COLO829 (cell line): ENCODE data around the gene PLXND1.
"Not testable (repeated sequence)": the region's sequence is repeated elsewhere in the genome, so short reads cannot be mapped to it uniquely, and the experiment has no call there.

ENCODE experiments used
- DNase-seq: peaks from one replicate; pipeline ENCODE4 v3.0.0; 2012; ENCODE audit warnings: low spot score

The PLXND1 gene

GRCh38 chr3:129606636-129607390 lies at the start of gene PLXND1:
PLXND1 (minus strand) TSS chr3:129606676; CDS start chr3:129606639, 37 bp downstream.
- DNase-seq: peak; percentile 49

GRCh38 chr3:129655291-129655700 lies 48.8 kb upstream of the PLXND1 start:
- no peak for DNase-seq

- DNase-seq: no peak
Measured at GRCh38 chr3:129654131-129654530, 47.7 kb upstream of the PLXND1 start.

- DNase-seq: no peak
Measured at GRCh38 chr3:129653019-129653418, 46.5 kb upstream of the PLXND1 start.

- DNase-seq: peak; percentile 92
Measured at GRCh38 chr3:129651435-129652202, 45.1 kb upstream of the PLXND1 start.

GRCh38 chr3:129650256-129650872 lies 43.9 kb upstream of the PLXND1 start:
- DNase-seq: peak; percentile 61

GRCh38 chr3:129648391-129648790 lies 41.9 kb upstream of the PLXND1 start:
- DNase-seq: no peak

- no peak for DNase-seq
Measured at GRCh38 chr3:129645286-129645685, 38.8 kb upstream of the PLXND1 start.

- no peak for DNase-seq
Measured at GRCh38 chr3:129644836-129645235, 38.4 kb upstream of the PLXND1 start.

GRCh38 chr3:129641567-129642260 lies 35.2 kb upstream of the PLXND1 start:
- DNase-seq: not testable (repeated sequence)

GRCh38 chr3:129640985-129641384 lies 34.5 kb upstream of the PLXND1 start:
- not testable (repeated sequence) for DNase-seq

GRCh38 chr3:129638481-129638880 lies 32.0 kb upstream of the PLXND1 start:
- no peak for DNase-seq

GRCh38 chr3:129636082-129636481 lies 29.6 kb upstream of the PLXND1 start:
- no peak for DNase-seq

- no peak for DNase-seq
Measured at GRCh38 chr3:129635656-129636055, 29.2 kb upstream of the PLXND1 start.

- DNase-seq: no peak
Measured at GRCh38 chr3:129633751-129634481, 27.4 kb upstream of the PLXND1 start.

- DNase-seq: no peak
Measured at GRCh38 chr3:129632977-129633376, 26.5 kb upstream of the PLXND1 start.

- DNase-seq: no peak
Measured at GRCh38 chr3:129632556-129632955, 26.1 kb upstream of the PLXND1 start.

- DNase-seq: no peak
Measured at GRCh38 chr3:129632056-129632455, 25.6 kb upstream of the PLXND1 start.

- no peak for DNase-seq
Measured at GRCh38 chr3:129629011-129629410, 22.5 kb upstream of the PLXND1 start.

- no peak for DNase-seq
Measured at GRCh38 chr3:129628169-129628522, 21.7 kb upstream of the PLXND1 start.

- DNase-seq: peak; percentile 87
Measured at GRCh38 chr3:129627350-129628168, 21.1 kb upstream of the PLXND1 start.
